NCI-H2227 treated with DMSO at 0.1 percent for 48 hours (cell line): ENCODE data around the gene SMARCA2.

Source experiments
- DNase-seq: peaks from one replicate; lab custom pipeline; 2025; lab: John Stamatoyannopoulos, UW

Gene SMARCA2

DNA sequence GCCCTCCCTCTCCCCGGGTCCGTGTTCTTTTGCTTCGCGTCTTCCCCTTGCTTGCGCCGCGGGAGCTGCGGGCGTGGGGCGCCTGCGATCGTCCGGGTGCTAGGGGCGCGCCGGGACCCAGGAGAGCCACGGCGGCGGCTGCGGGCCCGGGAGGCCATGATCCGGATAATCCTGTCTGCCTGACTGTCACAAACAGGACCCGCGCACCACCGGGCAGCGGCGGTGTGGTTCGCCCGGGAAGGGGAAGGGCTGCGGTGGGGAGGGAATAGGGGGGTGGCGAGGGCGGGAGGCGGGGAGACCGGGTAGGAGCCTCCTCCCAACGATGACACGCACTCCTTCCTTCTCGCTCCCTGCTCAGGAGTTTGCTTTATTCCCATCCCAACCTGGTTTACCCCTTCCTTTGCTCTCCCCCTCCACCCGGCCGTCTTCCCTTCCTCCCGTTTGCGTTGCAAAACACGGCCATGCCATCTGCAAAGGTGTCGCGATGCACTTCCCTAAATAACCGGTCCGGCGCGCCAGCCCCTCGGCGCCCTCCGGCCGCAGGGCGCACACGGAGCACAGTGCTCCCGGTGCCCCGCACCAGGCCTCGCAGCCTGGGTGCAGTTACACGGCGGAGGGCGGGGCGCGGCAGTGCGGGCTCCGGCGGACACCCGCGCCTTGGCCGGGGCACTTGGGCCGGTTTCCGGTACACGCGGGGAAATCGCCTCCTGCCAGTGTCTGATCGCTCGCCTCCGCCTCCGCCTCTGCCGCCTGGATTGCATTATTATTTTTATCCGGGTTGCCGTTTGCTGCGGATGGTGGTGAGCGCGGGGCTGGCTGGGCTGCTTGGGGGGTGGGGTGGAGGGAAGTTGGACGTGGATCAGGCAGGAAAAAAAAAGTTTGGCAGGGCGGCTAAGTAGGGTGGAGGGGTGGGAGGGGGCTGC lies 1.5 kb downstream of the SMARCA2 start:
- DNase-seq, result peak; percentile 19

DNA sequence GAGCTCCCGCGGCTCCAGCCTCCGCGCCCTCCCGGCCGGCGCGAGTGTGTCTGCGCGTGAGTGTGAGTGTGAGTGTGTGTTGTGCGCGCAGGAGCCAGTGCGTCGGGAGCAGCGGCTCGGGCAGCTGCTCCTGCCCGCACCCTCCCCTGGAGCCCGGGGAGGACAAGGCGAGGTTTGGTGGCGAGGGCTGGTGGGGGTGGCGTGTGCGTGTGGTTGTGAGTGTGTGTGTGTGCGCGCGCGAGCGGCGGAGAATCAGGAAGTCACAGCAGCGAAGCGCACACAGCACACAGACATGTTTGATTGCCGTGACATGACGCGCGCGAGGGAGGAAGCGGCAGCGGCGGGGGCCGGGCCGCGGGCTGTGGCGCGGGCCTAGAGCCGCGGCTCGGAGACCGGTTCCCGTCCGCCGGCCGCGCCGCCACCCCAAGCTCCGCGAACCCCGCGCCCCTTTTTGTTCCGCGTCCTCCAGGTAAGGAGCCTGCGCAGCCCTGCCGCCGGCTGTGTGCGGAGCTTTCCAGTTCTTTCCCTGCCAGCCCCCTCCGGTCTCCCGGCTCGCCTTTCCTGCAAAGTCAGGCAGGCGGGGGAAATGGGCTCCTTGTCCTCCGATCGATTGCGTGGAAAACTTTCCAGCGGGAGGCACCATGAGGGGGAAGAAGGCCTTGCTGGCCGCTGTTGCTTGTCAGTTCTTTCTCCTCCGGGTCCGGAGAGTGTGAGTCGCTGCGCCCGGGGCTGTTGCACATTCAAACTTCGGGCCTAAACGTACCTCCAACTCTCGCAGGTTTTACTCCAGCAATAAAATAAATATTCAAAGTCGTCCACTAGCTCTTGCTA lies 2.4 kb downstream of the SMARCA2 start:
- DNase-seq, result no peak

DNA sequence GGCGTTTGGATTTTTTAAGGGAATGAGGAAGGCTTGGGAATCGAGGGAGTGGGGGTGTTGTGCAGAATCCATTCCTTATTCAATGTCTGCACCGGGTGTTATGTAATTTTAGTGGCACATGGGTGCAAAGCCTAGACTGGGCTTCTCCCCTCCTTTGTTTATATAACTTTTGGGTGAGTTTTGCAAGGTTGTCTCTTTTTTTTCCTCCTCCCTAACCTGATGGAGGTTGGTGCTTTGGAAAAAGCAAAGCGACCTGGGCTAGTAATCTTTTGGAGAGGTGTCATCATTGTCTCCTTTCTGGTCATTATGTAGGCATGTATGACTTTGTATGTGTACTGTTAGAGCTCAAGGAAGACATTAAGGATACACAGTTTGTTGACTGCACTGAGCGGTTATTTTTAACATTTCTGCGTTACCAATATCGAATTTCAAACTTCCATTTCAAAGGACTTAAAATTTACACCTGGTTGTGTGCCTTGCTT lies 3.1 kb downstream of the SMARCA2 start:
- no peak for DNase-seq

DNA sequence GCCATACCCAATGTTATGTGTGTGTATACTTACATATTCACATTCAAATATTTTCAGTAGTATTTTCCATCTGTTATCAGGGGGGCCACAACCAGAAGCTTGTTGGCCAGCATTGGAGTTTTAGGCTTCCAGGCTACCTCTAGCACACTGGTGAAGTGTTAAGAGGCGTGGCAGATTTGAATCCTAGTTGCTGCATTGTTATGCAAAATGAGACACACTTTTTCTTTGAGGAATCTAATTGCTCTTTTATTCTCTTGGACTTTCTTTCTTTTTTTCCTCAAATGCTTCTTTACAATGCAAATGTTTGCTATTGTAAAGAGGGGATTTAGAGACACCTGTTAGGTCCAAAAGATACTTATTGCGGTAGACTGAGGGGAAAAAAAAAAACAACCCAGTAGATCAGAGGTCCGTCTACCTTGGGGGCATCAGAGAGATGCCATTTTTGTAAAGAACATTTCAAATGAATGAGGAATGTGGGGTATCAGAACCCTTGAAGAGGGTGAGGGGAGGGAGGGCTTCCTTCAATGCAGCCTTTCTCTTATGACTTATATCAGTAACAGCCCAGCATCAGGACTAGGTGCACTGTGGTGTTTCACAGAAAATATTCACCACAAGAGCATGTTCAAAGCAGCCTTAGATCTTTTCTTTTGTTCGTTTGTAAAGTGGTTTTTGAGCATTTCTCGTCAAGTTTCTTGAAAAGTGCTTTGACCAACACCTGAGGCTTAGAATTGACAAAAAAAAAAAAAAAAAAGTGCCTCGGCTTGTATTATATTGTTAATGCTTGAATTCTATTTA lies 3.8 kb downstream of the SMARCA2 start:
- no peak for DNase-seq

DNA sequence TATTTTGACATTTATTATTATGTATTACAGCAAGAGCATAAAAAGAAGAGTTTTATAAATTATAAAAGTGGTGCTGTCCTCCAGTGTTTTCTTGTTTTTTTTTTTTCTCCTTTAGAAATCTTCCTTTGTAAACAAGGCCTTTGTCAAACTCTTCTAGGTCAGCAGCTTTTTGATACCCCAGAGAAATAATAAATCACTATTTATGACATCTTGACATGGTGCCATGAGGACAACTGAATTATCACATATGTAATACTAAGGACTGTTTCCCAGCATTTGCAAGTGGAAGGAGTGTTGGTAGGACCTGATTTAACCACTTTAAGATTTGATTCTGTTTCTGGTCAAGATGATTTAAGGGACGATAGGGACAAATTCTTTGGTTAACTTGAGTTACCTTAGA lies 4.6 kb downstream of the SMARCA2 start:
- DNase-seq, result no peak

DNA sequence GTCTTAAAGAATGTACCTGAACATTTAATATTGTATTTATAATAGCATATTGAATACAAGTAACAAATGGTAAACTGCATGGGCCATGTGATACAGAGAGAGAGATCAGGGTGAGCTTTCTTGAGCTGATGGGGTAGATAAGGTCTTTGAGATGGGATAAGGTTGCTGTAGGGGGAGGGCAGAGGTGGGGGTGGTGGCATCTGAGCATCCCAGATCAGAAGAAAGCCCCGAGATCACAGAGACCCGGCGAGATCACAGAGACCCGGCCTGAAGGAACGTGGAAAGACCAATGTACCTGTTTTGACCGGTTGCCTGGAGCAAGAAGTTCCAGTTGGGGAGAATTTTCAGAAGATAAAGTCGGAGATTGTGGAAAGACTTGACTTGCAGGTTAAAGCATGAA lies 6.6 kb downstream of the SMARCA2 start:
- DNase-seq, result no peak

DNA sequence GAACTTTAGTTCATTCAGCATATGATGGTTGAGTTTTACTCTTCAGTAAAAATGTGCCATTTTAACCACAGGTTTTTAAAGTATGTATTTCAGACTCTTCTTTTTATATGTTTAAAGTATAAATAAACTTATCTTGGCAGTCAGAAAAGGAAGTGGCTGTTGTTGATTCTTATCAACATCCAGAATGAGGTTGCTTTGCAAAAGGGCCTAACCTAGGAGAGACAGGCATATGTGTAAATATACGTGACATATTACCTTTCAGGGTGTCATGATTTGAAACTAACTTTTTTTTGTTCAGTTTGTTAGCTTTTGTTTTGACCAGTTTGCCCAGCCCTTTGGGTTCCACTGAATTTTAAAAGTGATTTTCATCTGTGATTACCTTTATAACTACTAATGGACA lies 7.4 kb downstream of the SMARCA2 start:
- DNase-seq, result no peak

DNA sequence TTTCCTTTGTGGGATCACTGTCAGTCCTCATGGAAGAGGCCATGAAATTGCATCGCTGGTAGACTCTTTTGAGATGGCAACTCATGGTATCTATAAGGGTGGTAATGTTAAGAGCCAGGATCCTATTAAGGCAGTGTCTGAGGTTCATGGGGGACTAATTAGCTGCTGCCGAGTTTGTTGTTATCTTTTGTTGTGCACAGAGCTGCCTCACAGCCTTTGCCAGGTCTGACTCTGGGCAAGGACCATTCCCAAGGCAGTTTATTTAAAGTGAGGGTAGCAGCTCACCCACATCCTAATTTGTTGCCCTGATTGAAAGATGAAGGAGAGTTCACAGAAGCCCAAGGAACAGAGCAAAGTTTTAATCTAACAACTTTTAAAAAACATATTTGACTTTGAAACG lies 7.9 kb downstream of the SMARCA2 start:
- DNase-seq, result no peak

DNA sequence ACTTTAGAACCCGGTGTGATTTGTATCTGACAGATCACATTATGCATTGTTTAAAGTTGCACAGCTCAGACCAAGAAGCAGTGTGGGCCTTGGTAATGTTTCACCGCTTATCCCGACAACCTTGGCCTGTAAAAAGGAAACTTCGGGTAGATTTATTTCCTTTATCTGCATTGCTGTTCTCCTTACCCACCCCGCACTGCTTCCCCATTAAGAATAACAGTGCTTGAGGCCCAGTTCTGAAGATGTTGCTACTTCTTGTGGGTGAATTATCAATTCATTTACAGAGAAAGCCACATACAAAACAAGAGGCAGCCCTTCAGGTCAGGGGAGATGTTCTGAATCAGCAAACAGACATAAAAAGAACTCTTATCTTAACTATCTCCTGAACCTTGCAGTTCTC lies 8.4 kb downstream of the SMARCA2 start:
- no peak for DNase-seq

DNA sequence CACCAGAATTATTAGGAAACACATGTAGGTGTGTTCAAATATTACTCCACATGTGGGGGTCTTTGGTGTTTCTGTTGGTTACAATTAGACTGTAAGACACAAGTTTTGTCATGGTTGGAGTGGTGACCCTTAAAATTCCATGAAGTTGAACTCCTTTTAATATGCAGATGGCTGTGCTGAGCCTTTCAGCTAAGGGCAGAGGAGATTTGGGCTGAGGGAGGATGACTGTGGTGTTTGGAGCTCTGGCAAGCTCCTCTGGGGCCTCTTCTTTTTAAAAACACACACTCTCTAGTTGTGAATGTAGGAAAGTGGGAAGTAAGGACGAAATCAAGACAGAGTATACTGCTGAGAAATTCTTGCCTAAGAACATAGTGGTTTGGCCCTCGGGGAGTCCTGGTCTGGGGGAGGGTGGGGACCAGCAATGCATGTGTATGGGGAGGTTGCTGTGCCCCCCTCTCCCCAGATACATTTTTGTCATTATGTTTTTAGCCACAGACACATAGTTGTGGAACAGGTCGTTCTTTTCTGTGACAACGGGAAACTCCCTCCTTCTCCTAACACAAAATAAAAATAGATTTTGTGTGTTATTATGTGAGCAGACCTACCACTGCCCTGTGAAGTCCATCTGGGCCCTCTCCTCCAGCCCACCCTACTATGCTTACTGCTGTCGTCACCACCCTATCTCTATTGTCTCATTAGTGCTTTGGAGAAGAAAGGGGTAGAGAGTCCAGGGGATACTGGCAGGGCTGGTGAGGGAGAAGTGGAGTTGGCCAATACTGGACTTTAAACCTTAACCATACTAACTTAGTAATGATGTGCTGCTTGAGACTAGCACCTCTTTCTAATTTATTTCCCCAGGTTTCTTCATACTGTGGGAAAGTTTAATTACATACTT lies 10.0 kb downstream of the SMARCA2 start:
- DNase-seq, result no peak

DNA sequence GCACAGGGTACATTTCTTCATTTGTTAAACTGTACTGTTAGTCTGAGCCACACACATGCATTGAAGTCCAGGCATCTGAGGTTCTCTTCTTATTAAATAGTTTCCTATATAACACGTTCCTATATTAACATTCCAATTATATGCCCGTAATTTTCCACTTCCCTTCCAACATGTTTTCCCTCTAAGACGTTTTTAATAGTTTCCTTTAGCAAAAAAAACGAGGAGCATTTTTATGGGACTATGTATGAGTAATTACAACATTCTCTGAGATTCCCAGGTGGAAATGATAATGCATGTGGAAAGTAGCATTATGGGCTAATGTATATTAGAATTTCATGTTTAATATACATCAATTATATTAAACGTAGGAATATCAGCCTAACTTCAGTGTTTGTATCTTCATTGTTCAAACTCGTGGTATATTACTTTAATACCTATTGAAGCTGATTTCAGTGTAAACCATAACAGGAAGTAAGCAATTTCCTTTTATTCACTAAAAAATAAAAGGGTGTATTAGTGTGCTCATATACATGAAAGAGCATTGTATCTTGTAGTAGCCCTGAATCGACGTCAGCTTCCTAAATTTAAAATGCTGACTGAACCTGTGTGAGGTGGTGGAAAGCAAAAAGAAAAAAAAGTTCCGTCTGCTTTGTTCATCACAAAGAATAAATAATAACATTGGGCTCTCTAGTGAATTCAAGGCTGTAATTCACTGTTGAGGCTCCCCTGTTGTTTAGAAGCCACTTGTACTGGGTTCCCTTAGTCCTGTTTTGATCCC lies 11.3 kb downstream of the SMARCA2 start:
- peak; percentile 26 for DNase-seq

DNA sequence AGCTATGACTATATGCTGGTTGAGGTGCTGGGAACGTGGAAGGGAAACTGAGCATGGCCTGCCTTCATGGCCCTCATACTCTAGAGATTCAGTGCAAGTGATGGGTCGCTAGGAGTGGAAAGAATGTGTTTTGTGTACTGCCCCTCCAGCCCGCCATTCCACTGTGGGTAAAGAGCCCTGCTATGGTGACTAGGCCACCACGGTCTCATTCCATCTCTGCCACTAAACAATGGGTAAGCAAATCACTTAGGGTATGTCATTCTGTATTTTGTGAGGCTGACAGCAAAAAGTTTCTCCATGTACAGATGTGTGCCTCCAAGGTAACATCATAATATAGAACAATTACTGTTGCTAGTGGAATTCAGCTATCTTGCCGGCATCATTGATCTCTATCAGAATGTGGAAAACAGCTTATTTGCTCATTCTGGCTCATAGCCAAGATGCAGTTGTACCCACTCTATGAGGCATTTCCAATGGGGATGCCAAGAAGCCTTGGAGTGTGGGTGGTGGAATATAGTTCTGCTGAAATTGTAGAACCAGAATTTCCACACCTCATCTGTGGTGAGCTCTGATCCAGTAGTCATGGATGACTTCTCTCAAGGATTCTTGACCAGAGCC lies 12.5 kb downstream of the SMARCA2 start:
- no peak for DNase-seq

DNA sequence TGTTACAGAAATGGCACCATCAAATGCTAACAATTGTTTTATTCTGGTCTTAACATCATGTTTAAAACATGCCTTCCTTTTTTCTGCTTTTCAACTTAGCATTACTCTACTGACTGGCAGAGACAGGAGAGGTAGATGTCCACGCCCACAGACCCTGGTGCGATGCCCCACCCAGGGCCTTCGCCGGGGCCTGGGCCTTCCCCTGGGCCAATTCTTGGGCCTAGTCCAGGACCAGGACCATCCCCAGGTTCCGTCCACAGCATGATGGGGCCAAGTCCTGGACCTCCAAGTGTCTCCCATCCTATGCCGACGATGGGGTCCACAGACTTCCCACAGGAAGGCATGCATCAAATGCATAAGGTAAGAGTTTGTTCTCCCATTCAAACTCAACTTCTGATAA lies 13.7 kb downstream of the SMARCA2 start:
- DNase-seq, result no peak

DNA sequence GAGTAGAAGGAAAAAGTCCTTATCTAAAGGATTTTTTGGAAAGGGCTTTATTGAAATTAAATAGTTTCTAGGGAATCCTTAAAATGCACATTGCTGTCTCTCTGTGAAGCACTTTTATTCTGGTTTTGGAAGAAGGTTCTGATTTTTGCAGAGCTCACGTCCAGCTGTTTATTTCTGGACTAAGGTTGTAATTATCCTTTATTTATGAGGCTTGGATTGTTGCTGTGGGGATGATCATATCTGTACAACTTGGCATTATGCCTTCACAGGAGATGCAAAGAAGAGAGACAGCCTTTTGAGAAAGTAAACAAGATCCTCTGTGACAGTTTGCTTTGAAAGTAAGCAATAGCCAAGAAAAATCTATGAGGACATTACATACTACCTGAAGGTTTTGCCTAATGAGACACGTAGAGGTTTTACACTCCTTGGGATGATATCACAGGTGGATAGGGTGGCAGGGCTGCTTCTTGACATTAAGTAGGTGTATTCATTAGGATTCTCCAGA lies 14.6 kb downstream of the SMARCA2 start:
- peak; percentile 57 for DNase-seq

DNA sequence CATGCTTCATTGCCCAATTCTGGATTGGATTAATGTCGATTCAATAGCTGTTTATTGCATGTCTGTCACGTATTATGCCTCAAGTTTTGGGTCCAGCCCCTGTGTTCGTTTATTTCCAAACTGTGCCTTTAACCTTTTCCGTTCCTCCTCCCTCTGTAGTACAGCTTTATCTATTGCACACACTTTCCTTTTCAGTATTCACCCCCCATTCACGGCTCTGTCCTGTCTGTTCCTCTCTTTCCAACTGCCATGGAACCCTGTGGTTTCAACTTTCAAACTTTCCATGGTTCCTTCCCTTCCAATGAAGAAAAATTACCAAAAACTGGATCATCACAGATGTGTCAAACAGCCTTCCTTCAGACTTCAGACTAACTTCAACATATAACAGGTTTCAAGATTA lies 17.1 kb downstream of the SMARCA2 start:
- no peak for DNase-seq

DNA sequence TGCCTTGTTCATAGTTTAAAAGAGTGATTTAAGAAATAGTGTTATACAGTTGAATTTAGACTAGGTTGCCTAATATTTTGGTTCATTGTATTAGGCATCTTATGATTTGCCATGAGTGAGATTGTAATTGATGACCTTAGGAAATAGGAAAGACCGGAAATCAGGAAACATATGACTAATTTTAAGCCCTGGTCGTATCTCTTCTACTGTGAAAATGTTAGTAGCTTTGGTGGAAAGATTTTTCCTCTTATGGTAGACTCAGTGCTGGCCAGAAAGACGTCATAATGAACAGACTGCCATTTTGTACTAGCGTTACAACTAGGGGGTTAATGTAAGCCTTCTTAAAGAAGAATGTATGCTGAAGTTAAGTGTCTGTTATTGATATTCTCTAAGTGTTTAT lies 21.7 kb downstream of the SMARCA2 start:
- no peak for DNase-seq

DNA sequence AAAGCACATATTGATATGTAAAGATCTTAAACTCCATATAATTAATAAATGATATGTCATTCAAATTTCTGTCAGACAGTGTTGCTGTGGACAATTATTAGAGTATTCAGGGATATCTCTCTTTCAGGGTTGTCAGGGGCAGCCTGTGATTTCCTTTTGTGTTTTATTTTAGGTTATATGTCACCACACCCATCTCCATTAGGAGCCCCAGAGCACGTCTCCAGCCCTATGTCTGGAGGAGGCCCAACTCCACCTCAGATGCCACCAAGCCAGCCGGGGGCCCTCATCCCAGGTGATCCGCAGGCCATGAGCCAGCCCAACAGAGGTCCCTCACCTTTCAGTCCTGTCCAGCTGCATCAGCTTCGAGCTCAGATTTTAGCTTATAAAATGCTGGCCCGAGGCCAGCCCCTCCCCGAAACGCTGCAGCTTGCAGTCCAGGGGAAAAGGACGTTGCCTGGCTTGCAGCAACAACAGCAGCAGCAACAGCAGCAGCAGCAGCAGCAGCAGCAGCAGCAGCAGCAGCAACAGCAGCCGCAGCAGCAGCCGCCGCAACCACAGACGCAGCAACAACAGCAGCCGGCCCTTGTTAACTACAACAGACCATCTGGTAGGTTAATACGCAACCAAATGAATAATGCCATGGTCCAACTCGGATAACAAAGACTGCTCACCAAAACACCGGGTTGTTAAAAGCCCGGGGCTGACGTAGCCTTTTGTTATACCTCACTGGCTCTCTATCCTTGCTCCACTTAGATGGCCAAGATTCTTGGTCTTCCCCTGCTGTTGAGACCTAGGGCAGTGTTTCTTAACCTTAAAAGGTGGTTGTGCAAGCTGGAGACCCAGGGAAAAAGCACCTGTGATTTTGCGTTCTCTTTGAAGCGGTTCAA lies 24.4 kb downstream of the SMARCA2 start:
- DNase-seq, result no peak

DNA sequence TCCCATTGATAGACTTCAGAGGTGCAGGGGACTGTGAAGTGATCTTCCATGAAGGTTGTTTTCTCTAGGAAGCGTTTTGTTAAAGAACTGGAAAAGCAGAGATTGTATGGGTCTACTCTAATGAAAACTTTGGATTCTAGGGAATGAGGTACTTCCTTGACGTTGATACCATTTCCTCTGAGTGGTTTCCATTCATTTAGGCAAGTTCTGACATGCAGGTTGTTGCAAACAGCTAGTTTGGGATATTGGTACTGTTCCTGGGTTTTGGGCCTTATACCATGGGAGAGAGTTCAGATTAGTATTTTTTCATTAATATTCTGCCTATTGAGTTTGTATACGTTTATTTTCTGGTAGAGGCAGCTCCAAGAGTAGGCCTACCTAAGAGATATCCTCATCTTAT lies 25.7 kb downstream of the SMARCA2 start:
- no peak for DNase-seq

DNA sequence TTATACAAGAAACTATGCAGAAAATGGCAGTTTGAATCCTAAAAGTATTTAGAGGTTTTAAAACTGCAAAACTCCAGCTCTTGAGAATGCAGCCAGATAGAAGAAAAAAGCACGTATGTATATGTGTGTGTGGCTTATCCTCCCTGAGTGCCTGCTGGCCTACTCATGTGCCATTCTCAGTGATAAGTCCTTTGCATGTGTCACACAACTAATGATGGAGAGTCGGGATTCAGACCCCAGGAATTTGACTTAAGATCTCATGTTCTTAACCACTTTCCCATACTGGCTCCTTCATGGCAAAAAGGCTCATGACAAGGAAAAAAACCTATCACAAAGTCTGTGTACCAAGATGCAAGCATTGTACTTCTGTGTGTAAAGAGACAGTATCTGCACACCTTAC lies 26.6 kb downstream of the SMARCA2 start:
- no peak for DNase-seq
